PC-9 (cell line): ENCODE results near the gene SALL3. TPM values are rescaled to one million over a fixed set of nuclear protein-coding genes. Genes with fewer than 3 reads are reported as not detected.

ENCODE experiments used
- BruUV-seq: library from RNA; stranded (reverse); fragments of 400-500 nt; replicated peaks from 2 replicates; lab custom pipeline; 2021; lab: Mats Ljungman, UMichigan
- CTCF ChIA-PET: fragments of 300-600 bp; sonication (Branson Sonifier 250); formaldehyde crosslinking; loops from one replicate; lab custom pipeline; 2022; ENCODE audit warnings: antibody characterized with exemption; lab: Charles Lee
- POLR2A ChIA-PET: fragments of 300-600 bp; sonication (Branson Sonifier 250); formaldehyde crosslinking; loops from one replicate; lab custom pipeline; 2022; ENCODE audit warnings: antibody characterized with exemption; ENCODE audit not compliant: unreplicated experiment; lab: Charles Lee
- DNase-seq, 2 experiments: peaks; one replicate each; pipeline versions ENCODE4 v3.0.0 to v3.0.0-alpha.2; 2015 to 2022; ENCODE audit warnings: mixed read lengths in 1 of 2
- H2AFZ ChIP-seq: fragments of 200-600 bp; sonication (generic); 2 replicates; pipeline ENCODE4 v1.8.1; 2017; ENCODE audit warnings: antibody characterized with exemption
- H3F3A ChIP-seq: fragments of 200-600 bp; sonication (generic); 2 replicates; pipeline ENCODE4 v1.8.1; 2017; ENCODE audit warnings: antibody characterized with exemption, mild to moderate bottlenecking, low read depth; ENCODE audit not compliant: insufficient read depth
- H3K27ac ChIP-seq: fragments of 200-600 bp; sonication (generic); 2 replicates; pipeline ENCODE4 v1.6.1; 2016; ENCODE audit warnings: mixed run types
- H3K27me3 ChIP-seq: fragments of 200-600 bp; sonication (generic); 2 replicates; pipeline ENCODE4 v1.6.1; 2016; ENCODE audit warnings: low read depth, mixed run types; ENCODE audit not compliant: insufficient read depth
- H3K36me3 ChIP-seq: fragments of 200-600 bp; sonication (generic); 2 replicates; pipeline ENCODE4 v1.6.1; 2016; ENCODE audit warnings: low read depth, mixed run types
- H3K4me1 ChIP-seq: fragments of 200-600 bp; sonication (generic); replicated peaks from 2 replicates; pipeline ENCODE4 v1.6.1; 2016; ENCODE audit warnings: mixed run types; ENCODE audit not compliant: insufficient read depth
- H3K4me2 ChIP-seq: fragments of 200-600 bp; sonication (generic); 2 replicates; pipeline ENCODE4 v1.6.1; 2017; ENCODE audit warnings: mixed run types
- H3K4me3 ChIP-seq: fragments of 200-600 bp; sonication (generic); 2 replicates; pipeline ENCODE4 v1.6.1; 2016; ENCODE audit warnings: mixed run types
- H3K79me2 ChIP-seq: fragments of 200-600 bp; sonication (generic); 2 replicates; pipeline ENCODE4 v1.6.1; 2017; ENCODE audit warnings: low read depth, mixed run types
- H3K9me2 ChIP-seq: fragments of 200-600 bp; sonication (generic); 2 replicates; pipeline ENCODE4 v1.8.1; 2017; ENCODE audit warnings: mild to moderate bottlenecking; ENCODE audit not compliant: insufficient read depth
- H3K9me3 ChIP-seq: fragments of 200-600 bp; sonication (generic); 2 replicates; pipeline ENCODE4 v1.8.1; 2016; ENCODE audit warnings: low read depth; ENCODE audit not compliant: insufficient read depth
- H4K20me1 ChIP-seq: fragments of 200-600 bp; sonication (generic); 2 replicates; pipeline ENCODE4 v1.8.1; 2017; ENCODE audit not compliant: insufficient read depth
- EZH2 ChIP-seq: fragments of 200-600 bp; sonication (generic); IDR thresholded peaks from 2 replicates; pipeline ENCODE4 v1.8.0; 2017; ENCODE audit warnings: antibody characterized with exemption, low read depth
- intact Hi-C: fragments of 100-400 bp; cut with micrococcal nuclease; formaldehyde crosslinking; loops from one replicate; pipeline ENCODE4 v1.10.0; 2022; ENCODE audit not compliant: unreplicated experiment
- total RNA-seq: library from RNA; stranded (reverse); gene quantifications from 2 replicates; pipeline ENCODE4 v1.2.3, GENCODE V29; 2021
- TF ChIP-seq, protein P1 (sequence below): fragments of 200-600 bp; sonication (generic); conservative IDR thresholded peaks from 2 replicates; pipeline ENCODE4 v1.6.1; 2017; ENCODE audit warnings: mixed run types, antibody characterized with exemption, mild to moderate bottlenecking, moderate library complexity

SALL3 gene
- total RNA-seq, 1 experiment from 2014 or later: not detected

DNA sequence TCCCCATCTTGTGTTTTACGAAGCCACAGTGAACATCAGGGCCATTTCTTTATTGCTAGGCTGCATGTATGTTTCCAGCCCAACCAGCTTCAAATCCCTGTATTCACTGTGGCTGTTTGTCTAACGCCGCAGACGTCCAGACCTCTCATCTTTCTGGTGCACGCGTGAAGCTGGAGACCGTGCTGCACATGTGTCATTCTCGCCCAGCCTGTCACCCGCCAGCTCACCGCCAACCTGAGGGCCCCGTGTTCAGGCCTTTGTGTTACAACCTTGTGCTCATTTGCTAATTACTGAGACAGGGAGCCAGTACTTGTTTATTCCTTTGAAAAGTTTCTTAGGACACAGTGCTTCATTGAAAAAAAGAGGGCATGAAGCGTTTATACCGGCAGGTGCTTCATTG is 21.4 kb downstream of the SALL3 start:
- ChIA-PET CTCF (no interaction called here), POLR2A (no interaction called here)
- Histone ChIP-seq H3K36me3 (no peaks in the 10 kb centered on the region), H3K4me3 (no peak overlapping the region), H3K9me2 (no peaks in the 10 kb centered on the region), H3K27me3 (peaks cover 82% of the 10 kb centered on the region), H4K20me1 (no peaks in the 10 kb centered on the region), H3K4me2 (no peak overlapping the region), H3K27ac (no peak overlapping the region), H3K9me3 (no peaks in the 10 kb centered on the region), H3K4me1 (no peaks in the 10 kb centered on the region), H3F3A (no peaks in the 10 kb centered on the region), H3K79me2 (no peaks in the 10 kb centered on the region), H2AFZ (no peak overlapping the region)
- TF ChIP-seq, protein P1, sequence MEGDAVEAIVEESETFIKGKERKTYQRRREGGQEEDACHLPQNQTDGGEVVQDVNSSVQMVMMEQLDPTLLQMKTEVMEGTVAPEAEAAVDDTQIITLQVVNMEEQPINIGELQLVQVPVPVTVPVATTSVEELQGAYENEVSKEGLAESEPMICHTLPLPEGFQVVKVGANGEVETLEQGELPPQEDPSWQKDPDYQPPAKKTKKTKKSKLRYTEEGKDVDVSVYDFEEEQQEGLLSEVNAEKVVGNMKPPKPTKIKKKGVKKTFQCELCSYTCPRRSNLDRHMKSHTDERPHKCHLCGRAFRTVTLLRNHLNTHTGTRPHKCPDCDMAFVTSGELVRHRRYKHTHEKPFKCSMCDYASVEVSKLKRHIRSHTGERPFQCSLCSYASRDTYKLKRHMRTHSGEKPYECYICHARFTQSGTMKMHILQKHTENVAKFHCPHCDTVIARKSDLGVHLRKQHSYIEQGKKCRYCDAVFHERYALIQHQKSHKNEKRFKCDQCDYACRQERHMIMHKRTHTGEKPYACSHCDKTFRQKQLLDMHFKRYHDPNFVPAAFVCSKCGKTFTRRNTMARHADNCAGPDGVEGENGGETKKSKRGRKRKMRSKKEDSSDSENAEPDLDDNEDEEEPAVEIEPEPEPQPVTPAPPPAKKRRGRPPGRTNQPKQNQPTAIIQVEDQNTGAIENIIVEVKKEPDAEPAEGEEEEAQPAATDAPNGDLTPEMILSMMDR: no peak
- no peak for TF ChIP-seq EZH2
- BruUV-seq: no TSS peak
- no peak for DNase-seq
- intact Hi-C loops: no loop called here

- Histone ChIP-seq H3K27ac (no peak overlapping the region), H3K9me3 (no peaks in the 10 kb centered on the region), H3K27me3 (peaks cover 84% of the 10 kb centered on the region), H4K20me1 (no peaks in the 10 kb centered on the region), H2AFZ (no peak overlapping the region), H3K9me2 (no peaks in the 10 kb centered on the region), H3K79me2 (no peaks in the 10 kb centered on the region), H3F3A (no peaks in the 10 kb centered on the region), H3K4me2 (no peak overlapping the region), H3K4me1 (no peaks in the 10 kb centered on the region), H3K4me3 (no peak overlapping the region), H3K36me3 (no peaks in the 10 kb centered on the region)
- POLR2A ChIA-PET: no interaction called here
- CTCF ChIA-PET: no interaction called here
- TF ChIP-seq EZH2: no peak
- TF ChIP-seq, protein P1: no peak
- DNase-seq: no peak
- no TSS peak for BruUV-seq
- intact Hi-C loops: no loop called here
Measured at GRCh38 chr18:79005653-79006052, 26.0 kb downstream of the SALL3 start.

GRCh38 chr18:79006106-79006795 is 26.6 kb downstream of the SALL3 start:
- ChIA-PET CTCF (no interaction called here), POLR2A (no interaction called here)
- H3K36me3 ChIP-seq: no peaks in the 10 kb centered on the region
- intact Hi-C loops: no loop called here
- H4K20me1 ChIP-seq: no peaks in the 10 kb centered on the region
- H3K4me3 ChIP-seq: no peak overlapping the region
- H3K4me1 ChIP-seq: no peaks in the 10 kb centered on the region
- TF ChIP-seq, protein P1: no peak
- TF ChIP-seq EZH2: no peak
- H3K79me2 ChIP-seq: no peaks in the 10 kb centered on the region
- no peaks in the 10 kb centered on the region for H3K9me2 ChIP-seq
- no TSS peak for BruUV-seq
- no peaks in the 10 kb centered on the region for H3K9me3 ChIP-seq
- DNase-seq: no peak
- H3K27me3 ChIP-seq: peaks cover 84% of the 10 kb centered on the region
- no peaks in the 10 kb centered on the region for H3F3A ChIP-seq
- H3K4me2 ChIP-seq: no peak overlapping the region
- no peak overlapping the region for H3K27ac ChIP-seq
- no peak overlapping the region for H2AFZ ChIP-seq
